Kidney tubule cell (primary cell): ENCODE results near the gene PDGFA.

Experiments used
- DNase-seq: peaks from one replicate; pipeline ENCODE4 v3.0.0-alpha.2; 2018; ENCODE audit warnings: low spot score

PDGFA gene

DNA sequence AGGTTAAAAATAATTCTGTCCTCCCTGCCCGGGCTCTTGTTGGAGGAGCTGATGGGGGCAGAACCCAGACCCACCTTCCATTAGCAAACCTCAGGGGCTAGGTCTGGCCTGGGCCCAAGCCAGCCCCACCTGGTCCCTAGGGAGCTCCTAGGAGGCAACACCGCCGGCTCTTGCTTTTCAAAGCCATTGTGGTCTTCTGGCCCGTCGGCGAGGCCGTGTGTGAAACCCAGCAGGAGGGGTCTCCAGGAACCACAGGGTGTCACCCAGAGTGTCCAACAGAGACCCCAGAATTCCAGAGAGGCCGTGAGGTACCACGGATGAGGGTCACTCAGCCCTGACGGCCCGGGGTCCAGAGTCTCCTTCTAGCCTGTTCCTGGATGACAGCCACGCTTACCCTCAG, 16.6 kb upstream of the PDGFA start:
- DNase-seq, result no peak

DNA sequence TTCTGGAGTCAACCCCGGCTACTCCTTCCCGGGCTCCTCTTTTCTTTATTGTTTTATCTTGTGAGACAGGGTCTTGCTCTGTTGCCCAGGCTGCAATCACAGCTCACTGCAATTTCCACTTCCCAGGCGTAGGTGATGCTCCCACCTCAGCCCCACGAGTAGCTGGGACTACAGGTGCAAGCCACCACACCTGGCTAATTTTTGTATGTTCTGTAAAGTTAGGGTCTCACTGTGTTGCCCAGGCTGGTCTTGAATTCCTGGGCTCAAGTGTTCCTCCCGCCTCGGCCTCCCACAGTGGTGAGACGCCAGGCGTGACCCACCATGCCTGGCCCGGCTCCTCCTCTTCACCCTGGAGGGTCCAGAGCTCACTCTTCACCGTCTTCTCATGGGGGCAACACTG, 15.3 kb upstream of the PDGFA start:
- no peak for DNase-seq

DNA sequence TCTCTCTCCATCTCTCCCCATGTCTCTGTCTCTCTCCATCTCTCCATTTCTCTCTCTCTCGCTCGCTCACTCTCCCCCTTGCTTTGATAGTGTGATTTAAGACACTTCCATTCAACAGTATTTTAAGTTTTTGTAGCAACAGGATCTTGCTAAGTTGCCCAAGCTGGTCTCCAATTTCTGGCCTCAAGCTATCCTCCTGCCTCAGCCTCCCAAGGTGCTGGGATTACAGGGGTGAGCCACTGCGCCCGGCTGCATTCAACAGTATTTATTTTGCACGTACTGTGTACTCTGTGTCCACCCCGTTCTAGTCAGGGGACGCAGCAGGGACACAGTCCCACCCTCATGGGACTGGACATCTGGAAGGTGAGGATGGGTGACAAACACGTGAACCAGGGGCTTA, 14.4 kb upstream of the PDGFA start:
- DNase-seq, result no peak

- DNase-seq, result no peak
These were observed 13.6 kb upstream of the PDGFA start for GRCh38 chr7:533266-533665.

DNA sequence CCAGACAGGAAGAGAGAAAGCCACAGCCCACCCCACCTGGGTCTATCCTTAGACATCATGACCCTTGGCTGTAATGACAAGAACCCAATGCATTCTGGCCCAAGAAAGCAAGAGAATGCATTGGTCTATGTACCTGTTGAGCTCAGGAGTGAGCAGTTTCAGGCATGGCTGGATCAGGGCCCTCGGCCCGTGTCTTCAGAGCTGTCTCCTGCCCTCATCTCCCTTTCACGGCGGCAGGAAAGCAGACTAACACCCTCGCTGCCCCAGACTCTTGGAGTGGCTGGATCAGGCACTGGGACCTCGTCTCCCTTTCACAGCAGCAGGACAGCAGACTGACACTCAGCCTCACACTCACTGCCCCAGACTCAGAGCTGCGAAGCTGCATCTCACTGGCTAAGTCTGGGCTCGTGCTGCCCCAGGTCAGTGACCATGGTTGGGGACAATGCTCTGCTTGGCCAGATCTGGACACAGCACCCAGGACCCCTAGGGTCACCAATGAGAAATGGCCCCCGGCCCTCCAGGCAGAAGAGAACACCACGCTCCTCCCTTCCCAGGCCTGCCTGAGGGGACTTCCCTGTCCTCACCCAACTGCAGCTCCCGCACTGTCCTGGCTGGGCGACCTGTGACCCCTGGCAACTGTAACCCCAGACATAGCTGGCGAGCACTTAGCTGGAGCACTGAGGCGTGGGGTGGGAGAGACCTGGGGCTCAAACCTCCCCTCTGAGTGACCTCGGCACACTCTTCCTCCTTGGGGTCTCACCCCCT, 12.9 kb upstream of the PDGFA start:
- no peak for DNase-seq

GRCh38 chr7:531777-532176, 12.1 kb upstream of the PDGFA start:
- no peak for DNase-seq

DNA sequence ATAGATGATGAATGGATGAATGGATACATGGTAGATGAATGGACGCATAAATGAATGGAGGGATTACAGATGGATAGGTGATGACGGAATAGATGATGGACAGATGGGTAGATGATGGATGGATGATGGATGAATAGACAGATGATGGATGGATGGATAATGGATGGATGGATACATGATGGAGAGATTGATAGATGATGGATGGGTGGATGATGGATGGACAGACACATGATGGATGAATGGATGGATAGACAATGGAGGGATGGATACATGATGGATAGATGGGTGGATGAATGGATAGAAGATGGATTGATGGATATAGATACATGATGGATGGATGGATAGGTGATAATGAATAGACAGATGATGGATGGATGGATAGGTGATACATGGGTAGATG, 8.8 kb upstream of the PDGFA start:
- no peak for DNase-seq

- DNase-seq, result no peak
These were observed 8.1 kb upstream of the PDGFA start for GRCh38 chr7:527723-528122.

DNA sequence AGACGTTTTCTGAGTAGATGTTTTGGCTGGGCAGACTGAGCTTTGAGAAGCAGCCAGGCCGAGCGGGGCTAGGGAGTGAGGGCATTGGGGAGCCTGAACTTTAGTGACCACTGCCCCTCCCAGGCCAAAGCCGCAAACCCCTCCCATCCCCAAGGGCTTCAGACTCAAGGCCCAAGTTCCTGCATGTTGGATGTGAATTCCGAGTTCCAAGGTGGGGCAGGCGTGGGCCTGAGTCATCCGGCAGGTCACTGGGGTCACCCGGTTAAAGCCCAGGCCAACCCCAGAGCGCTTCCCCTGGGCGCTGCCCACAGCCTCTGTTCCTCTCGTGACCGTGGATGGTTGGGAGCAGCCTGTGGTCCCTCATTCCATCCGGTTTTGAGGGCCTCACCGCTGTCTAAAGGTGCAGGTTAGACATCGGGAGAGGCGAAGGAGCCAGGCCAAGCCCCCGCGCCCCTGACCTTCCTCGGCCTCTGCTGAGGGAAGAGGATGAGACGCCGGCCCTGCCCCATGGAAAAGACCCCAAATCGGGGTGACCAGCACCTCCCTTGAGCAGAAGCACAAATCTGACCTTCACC, 6.9 kb upstream of the PDGFA start:
- DNase-seq, result no peak

DNA sequence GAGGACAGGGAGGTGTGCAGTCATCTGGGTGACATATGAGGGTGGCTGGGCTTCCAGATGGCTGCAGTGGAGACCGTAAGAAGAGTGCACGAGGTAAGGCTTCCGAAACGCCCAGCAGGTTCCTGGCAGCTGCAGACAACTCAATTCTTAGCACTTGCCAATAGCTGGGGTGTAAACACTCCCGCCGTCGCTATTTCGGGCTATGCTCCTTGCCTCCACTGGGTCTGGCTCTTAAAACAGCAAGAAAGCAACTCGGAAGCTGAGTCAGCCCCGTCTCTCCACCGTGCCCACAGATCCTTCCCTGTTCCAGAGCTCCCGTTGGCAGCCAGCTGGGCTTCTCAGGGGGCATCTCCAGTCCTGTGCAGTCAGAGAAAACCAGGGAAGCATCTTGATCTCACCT, 6.1 kb upstream of the PDGFA start:
- DNase-seq, result no peak

- no peak for DNase-seq
These were observed 5.2 kb upstream of the PDGFA start for GRCh38 chr7:524800-525199.

GRCh38 chr7:523347-524336, 4.0 kb upstream of the PDGFA start:
- no peak for DNase-seq

GRCh38 chr7:522951-523314, 3.3 kb upstream of the PDGFA start:
- DNase-seq, result no peak

DNA sequence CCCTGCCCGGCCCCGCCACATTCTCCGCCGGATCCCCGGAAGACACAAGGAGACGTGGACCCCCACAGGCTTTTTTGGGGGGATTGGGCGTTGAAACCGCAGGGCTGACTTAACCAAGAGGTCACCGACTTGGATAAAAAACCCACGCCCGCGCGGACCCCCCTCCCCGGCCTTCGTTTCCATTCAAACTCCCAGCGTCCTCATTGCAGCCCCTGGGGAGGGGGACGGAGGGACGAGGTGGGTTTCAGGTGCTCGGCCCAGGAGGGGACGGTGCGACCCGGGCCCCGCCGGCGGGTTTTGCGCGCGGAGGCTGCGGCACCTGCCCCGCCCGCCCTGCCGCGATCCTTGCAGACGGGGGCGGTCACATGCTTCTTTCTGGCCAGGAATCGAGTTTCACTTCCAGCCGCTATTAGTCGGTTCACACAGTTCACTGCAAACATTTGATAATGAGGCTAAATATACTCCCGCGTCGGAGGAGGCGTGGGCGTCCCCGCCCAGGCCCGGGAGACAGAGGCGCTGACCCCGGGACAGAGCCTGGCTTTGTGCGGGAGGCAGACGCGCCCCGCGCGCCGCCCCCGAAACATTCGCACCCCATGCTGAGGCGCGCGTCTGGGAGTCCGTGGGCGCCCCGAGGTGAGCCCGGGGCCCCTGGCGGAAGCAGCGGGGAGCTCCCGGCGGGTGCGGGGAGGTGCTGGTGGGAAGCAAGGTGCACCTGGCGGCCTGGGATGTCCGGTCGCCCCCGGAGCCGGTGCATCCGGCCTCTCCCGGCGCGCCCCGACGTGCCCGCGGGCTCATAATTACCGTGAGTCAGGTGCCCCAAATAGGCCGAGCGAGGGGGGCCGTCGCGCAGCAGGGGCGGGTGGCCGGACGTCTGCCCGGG, 2.7 kb upstream of the PDGFA start:
- peak; percentile 57 for DNase-seq

DNA sequence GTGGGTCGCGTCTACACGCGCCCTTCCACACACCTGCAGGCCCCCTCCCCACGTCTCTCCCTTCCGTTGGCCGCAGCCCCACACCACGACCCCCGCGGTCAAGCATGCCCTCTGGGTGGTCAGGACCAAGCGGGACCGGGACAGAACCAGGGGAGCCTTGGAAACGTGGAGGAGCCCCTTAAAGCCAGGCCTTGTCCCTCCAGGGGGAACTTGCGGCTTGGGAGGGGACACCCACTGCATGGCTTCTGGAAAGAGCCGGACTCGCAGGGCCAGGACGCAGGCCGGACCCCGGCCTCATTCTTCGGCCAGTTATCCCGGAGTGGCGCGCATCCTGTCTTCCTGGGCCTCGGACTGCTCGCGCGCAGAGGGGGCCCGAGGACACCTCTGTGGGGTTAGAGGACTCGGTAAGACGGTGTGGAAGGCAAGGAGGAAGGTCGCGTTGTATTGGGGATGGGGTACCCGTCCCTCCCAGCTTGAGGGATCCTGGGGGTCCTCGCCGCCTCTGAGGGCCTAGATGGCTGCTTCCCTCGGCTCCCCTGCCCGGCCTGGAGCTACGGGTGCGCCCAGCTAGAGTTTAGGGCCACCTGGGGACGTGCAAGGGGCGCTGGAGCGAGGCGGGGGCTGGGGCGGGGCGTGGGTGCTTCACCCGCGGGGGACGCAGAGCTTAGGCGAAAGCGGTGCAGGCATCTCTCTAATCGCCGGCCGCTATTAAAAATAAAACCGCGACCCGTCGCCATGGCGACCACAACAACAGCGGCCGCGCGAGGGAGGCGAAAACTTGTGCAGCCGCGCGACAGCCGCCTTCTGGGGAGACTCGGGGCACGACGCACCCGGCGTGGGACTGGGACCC, 1.8 kb upstream of the PDGFA start:
- DNase-seq, result peak; percentile 62

DNA sequence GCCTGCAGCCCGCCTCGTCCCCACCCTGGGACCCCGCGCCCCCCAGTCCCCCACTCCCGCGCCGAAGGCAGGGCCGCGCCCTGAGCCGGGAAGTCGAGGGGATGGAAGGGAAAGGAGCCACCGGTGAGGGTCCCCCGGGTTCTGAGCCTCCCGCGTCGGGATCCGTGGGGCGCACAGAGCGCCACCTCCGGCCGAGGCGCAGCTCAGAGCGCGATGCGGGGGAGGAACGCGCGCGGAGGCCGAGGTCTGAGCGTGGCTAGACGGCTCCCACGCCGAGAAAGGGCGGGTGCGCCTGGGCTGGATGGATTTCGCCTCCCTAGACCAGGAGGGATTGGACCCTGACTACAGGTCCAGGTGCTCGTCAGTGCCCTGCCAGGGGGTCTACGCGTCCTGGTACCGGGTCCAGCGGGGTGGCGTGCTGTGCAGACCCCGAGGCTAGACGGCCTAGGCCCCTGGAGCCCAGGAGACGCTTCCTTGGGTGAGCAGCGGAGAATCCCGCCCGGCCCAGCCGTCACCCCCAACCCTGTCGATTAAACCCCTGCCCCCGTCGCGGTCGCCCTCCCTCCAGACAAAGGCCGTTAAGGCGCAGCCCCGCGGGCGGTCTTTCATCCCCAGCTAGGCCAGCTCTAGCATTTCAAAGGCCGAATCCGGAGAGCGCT, 986 bp upstream of the PDGFA start:
- DNase-seq, result peak; percentile 25

GRCh38 chr7:518630-519483, 789 bp downstream of the PDGFA start:
- peak; percentile 86 for DNase-seq

GRCh38 chr7:517774-518629, 1.6 kb downstream of the PDGFA start:
- DNase-seq, result peak; percentile 76
